Activated CD4-positive, alpha-beta T cell treated with anti-CD3 and anti-CD28 coated beads, Interleukin-2, amount 50 U/mL, for 4 hours (primary cell): ENCODE results near the gene SLC23A3.
"Not testable (repeated sequence)": the region's sequence is repeated elsewhere in the genome, so short reads cannot be mapped to it uniquely, and the experiment has no call there.

Source experiments
- DNase-seq, 2 experiments: peaks; one replicate each; pipeline ENCODE4 v3.0.0-alpha.2; 2020

The SLC23A3 gene

GRCh38 chr2:219204425-219205164 lies 34.8 kb upstream of the SLC23A3 start:
- DNase-seq = no peak

GRCh38 chr2:219201331-219201730 lies 31.5 kb upstream of the SLC23A3 start:
- not testable (repeated sequence) for DNase-seq

- DNase-seq = not testable (repeated sequence)
These were observed 30.9 kb upstream of the SLC23A3 start for GRCh38 chr2:219200502-219201326.

GRCh38 chr2:219199470-219200211 lies 29.8 kb upstream of the SLC23A3 start:
- DNase-seq = no peak

- DNase-seq = no peak
These were observed 29.1 kb upstream of the SLC23A3 start for GRCh38 chr2:219198974-219199373.

DNA sequence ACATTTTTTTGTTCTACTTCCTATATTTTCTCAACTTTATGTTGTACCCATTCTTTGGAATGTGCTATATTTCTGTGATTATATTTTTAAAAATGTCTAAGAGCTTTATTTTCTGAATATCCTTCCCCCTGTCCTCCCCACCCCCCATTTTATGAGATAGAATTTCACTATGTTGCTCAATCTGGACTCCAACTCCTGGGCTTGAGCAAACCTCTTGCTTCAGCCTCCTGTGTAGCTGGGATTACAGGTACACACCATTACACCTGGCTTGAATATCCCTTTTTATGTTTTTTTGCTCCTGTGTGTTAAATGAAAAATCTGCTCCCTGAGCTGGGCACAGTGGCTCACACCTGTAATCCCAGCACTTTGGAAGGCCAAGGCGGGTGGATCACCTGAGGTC lies 27.6 kb upstream of the SLC23A3 start:
- no peak for DNase-seq

DNA sequence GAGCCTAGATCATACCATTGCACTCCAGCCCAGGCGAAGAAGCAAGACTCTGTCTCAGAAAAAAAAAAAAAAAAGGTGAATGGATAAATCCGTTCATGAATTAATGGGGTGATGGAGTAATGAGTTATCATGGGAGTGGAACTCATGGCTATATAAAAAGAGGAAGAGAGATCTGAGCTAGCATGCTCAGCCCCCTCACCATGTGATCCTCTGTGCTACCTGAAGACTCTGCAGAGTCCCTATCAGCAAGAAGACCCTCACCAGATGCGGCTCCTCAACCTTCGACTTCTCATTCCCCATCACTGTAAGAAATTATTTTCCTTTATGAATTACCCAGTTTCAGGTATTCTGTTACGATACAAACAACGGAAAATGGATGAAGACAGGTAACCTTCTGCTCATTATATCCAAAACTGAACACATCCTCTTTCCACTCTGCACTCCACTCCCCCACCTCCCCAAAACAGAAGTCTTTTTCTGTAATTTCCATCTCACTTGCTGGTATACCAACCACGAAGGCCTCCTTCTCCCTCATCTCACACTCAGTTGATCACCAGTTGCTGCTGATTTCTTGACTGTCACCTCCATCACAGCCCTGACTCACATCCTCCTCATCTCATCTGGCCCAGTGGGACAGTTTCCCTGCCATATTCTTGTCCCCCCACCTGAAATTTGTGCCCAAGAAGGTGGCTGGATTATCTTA lies 17.1 kb upstream of the SLC23A3 start:
- DNase-seq = no peak

- no peak for DNase-seq
These were observed 14.3 kb upstream of the SLC23A3 start for GRCh38 chr2:219184121-219184520.

DNA sequence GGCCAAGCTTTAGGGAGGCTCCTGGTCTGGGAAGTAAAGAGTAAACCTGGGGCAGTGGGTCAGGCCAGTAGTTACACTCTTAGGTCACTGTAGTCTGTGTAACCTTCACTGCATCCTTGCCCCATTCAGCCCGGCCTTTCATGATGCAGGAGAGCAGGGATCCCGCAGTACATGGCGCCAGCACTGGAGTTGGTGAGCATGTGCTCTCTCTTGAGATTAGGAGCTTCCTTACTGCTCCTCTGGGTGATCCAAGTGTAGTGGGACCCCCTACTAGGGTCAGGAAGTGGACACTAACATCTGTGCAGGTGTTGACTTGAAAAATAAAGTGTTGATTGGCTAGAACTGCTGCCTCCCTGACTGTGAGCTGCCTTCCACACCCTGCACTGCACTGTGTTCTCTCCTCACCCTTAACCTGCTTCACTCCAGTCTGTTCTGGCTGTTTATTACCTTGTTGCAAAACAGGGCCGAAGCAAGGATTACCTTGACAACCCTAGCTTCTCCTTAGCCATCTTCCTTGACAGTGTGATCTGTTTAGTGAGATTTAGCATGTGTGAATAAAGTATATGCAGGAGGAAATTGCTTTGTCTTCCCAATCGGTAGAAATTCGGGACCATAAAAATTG lies 13.4 kb upstream of the SLC23A3 start:
- DNase-seq = no peak

DNA sequence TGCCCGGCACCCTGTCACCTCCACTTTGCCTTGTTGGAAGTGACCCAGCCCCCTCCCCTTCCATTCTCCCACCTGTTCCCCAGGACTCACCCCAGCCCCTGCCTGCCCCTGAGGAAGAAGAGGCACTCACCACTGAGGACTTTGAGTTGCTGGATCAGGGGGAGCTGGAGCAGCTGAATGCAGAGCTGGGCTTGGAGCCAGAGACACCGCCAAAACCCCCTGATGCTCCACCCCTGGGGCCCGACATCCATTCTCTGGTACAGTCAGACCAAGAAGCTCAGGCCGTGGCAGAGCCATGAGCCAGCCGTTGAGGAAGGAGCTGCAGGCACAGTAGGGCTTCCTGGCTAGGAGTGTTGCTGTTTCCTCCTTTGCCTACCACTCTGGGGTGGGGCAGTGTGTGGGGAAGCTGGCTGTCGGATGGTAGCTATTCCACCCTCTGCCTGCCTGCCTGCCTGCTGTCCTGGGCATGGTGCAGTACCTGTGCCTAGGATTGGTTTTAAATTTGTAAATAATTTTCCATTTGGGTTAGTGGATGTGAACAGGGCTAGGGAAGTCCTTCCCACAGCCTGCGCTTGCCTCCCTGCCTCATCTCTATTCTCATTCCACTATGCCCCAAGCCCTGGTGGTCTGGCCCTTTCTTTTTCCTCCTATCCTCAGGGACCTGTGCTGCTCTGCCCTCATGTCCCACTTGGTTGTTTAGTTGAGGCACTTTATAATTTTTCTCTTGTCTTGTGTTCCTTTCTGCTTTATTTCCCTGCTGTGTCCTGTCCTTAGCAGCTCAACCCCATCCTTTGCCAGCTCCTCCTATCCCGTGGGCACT lies 12.7 kb upstream of the SLC23A3 start:
- DNase-seq = no peak

DNA sequence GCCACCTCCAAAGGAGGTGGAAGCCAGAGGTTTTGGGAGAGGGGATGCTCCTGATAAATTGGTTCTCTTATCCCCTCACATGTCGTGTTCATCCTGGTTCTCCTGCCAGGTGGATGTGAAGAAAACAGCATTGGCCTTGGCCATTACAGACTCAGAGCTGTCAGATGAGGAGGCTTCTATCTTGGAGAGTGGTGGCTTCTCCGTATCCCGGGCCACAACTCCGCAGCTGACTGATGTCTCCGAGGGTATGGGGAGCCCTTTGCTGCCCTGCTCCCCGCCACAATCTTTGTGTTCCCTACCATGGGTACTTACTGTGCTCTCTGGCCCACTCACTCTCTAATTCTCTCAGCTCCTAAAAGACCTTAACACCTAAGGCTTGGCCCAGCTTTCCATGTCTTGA lies 11.7 kb upstream of the SLC23A3 start:
- DNase-seq = no peak

DNA sequence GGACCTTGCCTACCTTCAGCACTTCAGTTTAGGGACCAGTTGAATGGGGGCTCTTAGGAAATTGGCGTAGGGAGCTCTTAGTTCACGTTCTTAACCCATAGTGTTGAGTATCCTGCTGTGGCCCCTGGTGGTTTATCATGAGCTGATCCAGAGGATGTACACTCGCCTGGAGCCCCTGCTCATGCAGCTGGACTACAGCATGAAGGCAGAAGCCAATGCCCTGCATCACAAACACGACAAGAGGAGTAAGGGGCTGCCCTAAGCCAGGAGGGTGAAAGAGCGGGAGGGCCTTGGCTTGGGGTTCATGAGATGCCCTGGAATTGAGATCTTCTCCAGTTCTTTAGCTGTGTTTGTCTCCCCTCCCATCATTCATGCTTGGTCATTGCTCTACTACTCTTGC lies 11.1 kb upstream of the SLC23A3 start:
- no peak for DNase-seq

- DNase-seq = no peak
These were observed 10.0 kb upstream of the SLC23A3 start for GRCh38 chr2:219179601-219180465.

DNA sequence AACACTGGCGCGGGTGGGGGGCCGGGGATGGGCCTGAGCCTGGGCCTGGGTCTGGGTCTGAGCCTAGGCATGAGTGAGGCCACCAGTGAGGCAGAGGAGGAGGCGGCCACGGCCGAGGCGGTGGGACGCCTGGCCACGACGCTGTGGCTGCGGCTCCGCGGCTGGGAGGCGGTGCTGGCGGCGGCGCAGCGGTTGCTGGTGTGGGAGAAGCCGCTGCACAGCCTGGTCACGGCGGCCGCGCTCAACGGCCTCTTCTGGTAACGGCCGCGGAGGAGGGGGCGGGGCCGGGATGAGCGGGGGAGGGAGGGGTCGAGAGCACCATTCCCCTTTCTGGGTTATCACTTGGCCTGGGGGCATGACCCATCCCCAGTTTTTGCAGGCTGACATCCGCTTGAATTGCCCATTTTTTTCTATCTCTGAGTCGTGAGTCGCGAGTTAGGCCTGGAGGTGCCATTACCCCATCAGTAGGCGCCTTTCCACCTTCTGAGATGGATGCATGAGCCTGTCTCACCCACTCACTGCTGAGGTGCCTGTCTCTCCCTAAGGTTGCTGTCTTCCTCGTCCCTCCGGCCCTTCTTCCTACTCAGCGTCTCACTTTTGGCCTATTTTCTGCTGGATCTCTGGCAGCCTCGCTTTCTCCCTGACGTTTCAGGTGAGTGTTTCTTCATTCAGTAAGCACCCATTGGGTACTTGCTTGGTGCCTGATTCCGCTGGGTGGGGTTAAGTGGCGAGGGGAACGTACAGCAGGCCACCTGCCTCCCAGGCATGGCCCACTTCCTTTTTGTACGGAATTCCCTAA lies 8.7 kb upstream of the SLC23A3 start:
- DNase-seq = peak; percentile 14 to 21

GRCh38 chr2:219177552-219178376 lies 7.9 kb upstream of the SLC23A3 start, which contains the start of gene RETREG2:
Gene RETREG2, plus strand, starts transcription at chr2:219178275. Its CDS starts 78 bp downstream, at chr2:219178353.
- DNase-seq = peak; percentile 62

DNA sequence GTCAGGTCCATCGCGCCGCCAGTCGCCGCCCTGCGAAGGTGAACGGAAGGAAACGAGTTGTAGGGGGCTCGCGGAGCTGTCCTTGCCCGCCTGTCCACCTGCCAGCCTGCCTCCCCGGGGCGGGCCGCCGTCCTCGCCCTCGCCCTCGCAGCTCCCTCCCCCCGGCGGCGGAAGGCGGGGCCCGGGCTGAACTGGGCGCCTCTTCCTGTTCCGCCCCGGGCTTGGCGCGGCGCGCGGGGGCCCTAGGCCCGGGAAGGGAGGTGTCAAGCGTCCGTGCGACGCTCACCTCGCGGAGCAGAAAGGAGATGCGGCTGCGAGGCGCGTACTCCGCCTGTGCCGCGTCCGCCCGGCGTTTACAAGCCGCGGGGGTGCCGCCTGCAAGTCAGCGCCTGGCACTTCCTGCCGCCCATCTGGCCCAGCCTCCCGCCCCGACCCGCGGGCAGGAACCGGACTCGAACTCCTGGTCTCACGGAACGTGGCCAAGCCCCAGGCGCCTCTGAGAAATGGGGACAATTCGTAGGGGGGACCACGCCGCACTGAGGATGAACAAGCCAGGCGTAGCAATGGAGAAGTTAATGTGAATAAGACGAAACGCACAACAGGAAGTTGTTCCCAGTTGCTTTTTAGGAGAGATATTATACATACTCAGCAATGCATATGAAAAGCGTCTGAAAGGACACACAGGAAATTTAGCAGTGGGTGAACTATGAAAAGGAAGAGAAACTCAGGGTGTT lies 7.2 kb upstream of the SLC23A3 start, which contains the start of gene CNPPD1:
Gene CNPPD1, minus strand, starts transcription at position 108 of the 734 bp plus-strand sequence. Its CDS starts 97 bp downstream, at position 11.
- peak; percentile 73 to 75 for DNase-seq
